ENCODE results near the gene SCAMP1. TPM values are rescaled to one million over a fixed set of nuclear protein-coding genes. Genes with fewer than 3 reads are reported as not detected.

SCAMP1 gene
- 33.7 and 71.5 TPM in 2 replicates for total RNA-seq

GRCh38 chr5:78359831-78360673 is at the start of gene SCAMP1:
Gene SCAMP1, plus strand, starts transcription at chr5:78360617. Its CDS starts 55 bp downstream, at chr5:78360672.

Other genes with a start within 250 kb of the SCAMP1 start
- 32.9 and 59.7 TPM in 2 replicates for gene AP3B1, start 65.9 kb upstream of the SCAMP1 start, total RNA-seq